ENCODE measurements around the gene MRPL42.

DNA sequence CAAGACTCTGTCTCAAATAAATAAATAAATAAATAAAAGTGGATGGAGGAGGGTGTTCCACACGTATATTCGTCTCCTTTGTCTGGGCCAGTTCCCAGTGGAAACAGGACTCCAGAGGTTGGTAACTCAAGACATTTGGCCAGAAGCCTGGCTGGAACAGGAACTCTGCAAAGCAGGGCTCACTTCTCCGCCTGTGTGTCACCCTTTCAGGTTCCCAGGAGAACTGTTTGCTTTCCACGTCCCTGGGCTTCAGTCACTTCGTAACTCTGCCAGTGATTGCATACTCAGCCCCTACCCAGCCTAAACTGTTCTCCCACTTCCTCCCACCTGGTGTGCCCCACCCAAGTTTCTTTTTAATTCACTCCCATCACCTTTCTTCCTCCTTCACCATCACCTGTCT lies 18.5 kb upstream of the MRPL42 start:
- TF ChIP-seq, protein P1, sequence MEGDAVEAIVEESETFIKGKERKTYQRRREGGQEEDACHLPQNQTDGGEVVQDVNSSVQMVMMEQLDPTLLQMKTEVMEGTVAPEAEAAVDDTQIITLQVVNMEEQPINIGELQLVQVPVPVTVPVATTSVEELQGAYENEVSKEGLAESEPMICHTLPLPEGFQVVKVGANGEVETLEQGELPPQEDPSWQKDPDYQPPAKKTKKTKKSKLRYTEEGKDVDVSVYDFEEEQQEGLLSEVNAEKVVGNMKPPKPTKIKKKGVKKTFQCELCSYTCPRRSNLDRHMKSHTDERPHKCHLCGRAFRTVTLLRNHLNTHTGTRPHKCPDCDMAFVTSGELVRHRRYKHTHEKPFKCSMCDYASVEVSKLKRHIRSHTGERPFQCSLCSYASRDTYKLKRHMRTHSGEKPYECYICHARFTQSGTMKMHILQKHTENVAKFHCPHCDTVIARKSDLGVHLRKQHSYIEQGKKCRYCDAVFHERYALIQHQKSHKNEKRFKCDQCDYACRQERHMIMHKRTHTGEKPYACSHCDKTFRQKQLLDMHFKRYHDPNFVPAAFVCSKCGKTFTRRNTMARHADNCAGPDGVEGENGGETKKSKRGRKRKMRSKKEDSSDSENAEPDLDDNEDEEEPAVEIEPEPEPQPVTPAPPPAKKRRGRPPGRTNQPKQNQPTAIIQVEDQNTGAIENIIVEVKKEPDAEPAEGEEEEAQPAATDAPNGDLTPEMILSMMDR (IDR thresholded peaks at IDR 0.05): no peak
- no peak for TF ChIP-seq EZH2phosphoT487 (IDR thresholded peaks at IDR 0.05)

Measured in neural progenitor cell (in vitro differentiated cells).